OCI-LY7 (cell line): ENCODE data around the gene NATD1.

Experiments used
- CTCF ChIP-seq: fragments of 200-600 bp; sonication (generic); conservative IDR thresholded peaks from 2 replicates; pipeline ENCODE4 v1.5.1; 2014; ENCODE audit warnings: mild to moderate bottlenecking, antibody characterized with exemption, low read length, moderate library complexity, mixed read lengths
- EZH2phosphoT487 ChIP-seq: fragments of 200-600 bp; sonication (generic); IDR thresholded peaks from 2 replicates; pipeline ENCODE4 v1.6.1; 2018; ENCODE audit warnings: low read depth, borderline replicate concordance, mild to moderate bottlenecking, mixed run types, antibody characterized with exemption, low read length, moderate library complexity, mixed read lengths

GRCh38 chr17:21201298-21201595 is 52.0 kb downstream of the NATD1 start:
- TF ChIP-seq CTCF (no peak), EZH2phosphoT487 (no peak)
